HG03442 (cell line): Measurements from ENCODE around the gene ATG4B.
"Not testable (repeated sequence)": the region's sequence is repeated elsewhere in the genome, so short reads cannot be mapped to it uniquely, and the experiment has no call there.

ENCODE experiments used
- ATAC-seq: cut with Tn5 transposase; IDR thresholded peaks from one replicate; pipeline ENCODE4 v1.9.1; 2021; ENCODE audit warnings: mild to moderate bottlenecking, moderate library complexity; ENCODE audit not compliant: unreplicated experiment

ATG4B gene

GRCh38 chr2:241660593-241661213, 23.2 kb downstream of the ATG4B start:
- ATAC-seq = no peak

- not testable (repeated sequence) for ATAC-seq
Measured at GRCh38 chr2:241662731-241663130, 25.2 kb downstream of the ATG4B start.

GRCh38 chr2:241665731-241666440, 28.4 kb downstream of the ATG4B start:
- ATAC-seq = no peak

GRCh38 chr2:241666627-241667400, 29.3 kb downstream of the ATG4B start:
- ATAC-seq = no peak

GRCh38 chr2:241668354-241668753, 30.9 kb downstream of the ATG4B start:
- no peak for ATAC-seq

- ATAC-seq = no peak
Measured at GRCh38 chr2:241668839-241669238, 31.3 kb downstream of the ATG4B start.

GRCh38 chr2:241670333-241671110, 33.0 kb downstream of the ATG4B start:
- ATAC-seq = no peak

GRCh38 chr2:241671457-241672240, 34.2 kb downstream of the ATG4B start:
- ATAC-seq = no peak

GRCh38 chr2:241672243-241673188, 35.0 kb downstream of the ATG4B start:
- no peak for ATAC-seq

- no peak for ATAC-seq
Measured at GRCh38 chr2:241673189-241673663, 35.7 kb downstream of the ATG4B start.

- no peak for ATAC-seq
Measured at GRCh38 chr2:241673797-241674725, 36.6 kb downstream of the ATG4B start.

GRCh38 chr2:241675885-241676284, 38.4 kb downstream of the ATG4B start:
- ATAC-seq = no peak

GRCh38 chr2:241676665-241677064, 39.2 kb downstream of the ATG4B start:
- ATAC-seq = no peak

GRCh38 chr2:241677392-241677791, 39.9 kb downstream of the ATG4B start:
- ATAC-seq = no peak

- ATAC-seq = no peak
Measured at GRCh38 chr2:241678307-241678706, 40.8 kb downstream of the ATG4B start.

- ATAC-seq = no peak
Measured at GRCh38 chr2:241678784-241679540, 41.5 kb downstream of the ATG4B start.

GRCh38 chr2:241680044-241680443, 42.6 kb downstream of the ATG4B start:
- no peak for ATAC-seq
